Gastrocnemius medialis (tissue), 4 donors: ENCODE results near the gene ACSL6. TPM values are rescaled to one million over a fixed set of nuclear protein-coding genes. Genes with fewer than 3 reads are reported as not detected.

ENCODE experiments used
- ATAC-seq, 2 donors: fragments of 150-250 bp; one replicate each; pipeline ENCODE4 v1.9.1; 2016
- DNase-seq, 2 donors: peaks; one replicate each; pipeline ENCODE4 v3.0.0-alpha.2; 2019
- H3K27ac ChIP-seq, 4 donors: fragments of 200-600 bp; sonication (generic); 1 replicate in 1 of 4; 2 replicates in 3 of 4; pipeline ENCODE4 v1.5.1; 2016 to 2018; ENCODE audit warnings: mild to moderate bottlenecking in 2 of 4, moderate library complexity in 1 of 4
- H3K27me3 ChIP-seq, 3 donors: fragments of 200-600 bp; sonication (generic) in 2 of 3; 1 replicate in 1 of 3; 2 replicates in 2 of 3; pipeline versions ENCODE4 v1.5.1 to v1.6.0; 2016 to 2019; ENCODE audit warnings: mild to moderate bottlenecking in 1 of 3, moderate library complexity in 1 of 3
- H3K36me3 ChIP-seq, 2 donors: fragments of 200-600 bp; sonication (generic) in 1 of 2; one replicate each; pipeline ENCODE4 v1.5.1; 2017 to 2018
- H3K4me1 ChIP-seq, 2 donors: fragments of 200-600 bp; sonication (generic) in 1 of 2; one replicate each; pipeline ENCODE4 v1.5.1; 2016 to 2017; ENCODE audit warnings: mild to moderate bottlenecking in 2 of 2
- H3K4me3 ChIP-seq, 4 donors: fragments of 200-600 bp; sonication (generic) in 3 of 4; 1 replicate in 1 of 4; 2 replicates in 3 of 4; pipeline ENCODE4 v1.5.1; 2016 to 2019; ENCODE audit warnings: mild to moderate bottlenecking in 2 of 4
- H3K9me3 ChIP-seq, 3 donors: fragments of 200-600 bp; sonication (generic) in 2 of 3; 1 replicate in 1 of 3; 2 replicates in 2 of 3; pipeline ENCODE4 v1.5.1; 2016 to 2019
- CTCF ChIP-seq, 5 experiments: fragments of 450-650 bp in 3 of 5; fragments of 200-600 bp in 2 of 5; sonication (generic) in 2 of 5; IDR thresholded peaks in 4 of 5; conservative IDR thresholded peaks in 1 of 5; 1 replicate in 4 of 5; 2 replicates in 1 of 5; pipeline ENCODE4 v1.5.1; 2016 to 2019; ENCODE audit warnings: antibody characterized with exemption in 5 of 5, mild to moderate bottlenecking in 3 of 5, moderate library complexity in 3 of 5
- POLR2A ChIP-seq, 2 donors: fragments of 450-650 bp; IDR thresholded peaks; one replicate each; pipeline ENCODE4 v1.6.1; 2017; ENCODE audit warnings: antibody characterized with exemption in 2 of 2, mild to moderate bottlenecking in 2 of 2, moderate library complexity in 2 of 2
- in situ Hi-C, 4 donors: fragments of 200-750 bp; cut with MboI; loops; one replicate each; pipeline versions ENCODE4 v1.15.0 to v1.8.0; 2017; ENCODE audit warnings: low sequenced_read_pairs in 4 of 4
- intact Hi-C: fragments of 100-400 bp; cut with DNase I; formaldehyde crosslinking; loops from one replicate; pipeline ENCODE4 v1.15.1; 2023; ENCODE audit warnings: low total_unique reads
- total RNA-seq, 4 donors: library from RNA; depleted of rRNA; stranded (reverse); fragments of >200 nt; gene quantifications; one replicate each; pipeline versions ENCODE4 v1.1.0 to v1.2.3, GENCODE V29; 2016

The ACSL6 gene
- total RNA-seq, 4 donors from 2014 or later: 0.29 to 0.71 (median 0.36) TPM

DNA sequence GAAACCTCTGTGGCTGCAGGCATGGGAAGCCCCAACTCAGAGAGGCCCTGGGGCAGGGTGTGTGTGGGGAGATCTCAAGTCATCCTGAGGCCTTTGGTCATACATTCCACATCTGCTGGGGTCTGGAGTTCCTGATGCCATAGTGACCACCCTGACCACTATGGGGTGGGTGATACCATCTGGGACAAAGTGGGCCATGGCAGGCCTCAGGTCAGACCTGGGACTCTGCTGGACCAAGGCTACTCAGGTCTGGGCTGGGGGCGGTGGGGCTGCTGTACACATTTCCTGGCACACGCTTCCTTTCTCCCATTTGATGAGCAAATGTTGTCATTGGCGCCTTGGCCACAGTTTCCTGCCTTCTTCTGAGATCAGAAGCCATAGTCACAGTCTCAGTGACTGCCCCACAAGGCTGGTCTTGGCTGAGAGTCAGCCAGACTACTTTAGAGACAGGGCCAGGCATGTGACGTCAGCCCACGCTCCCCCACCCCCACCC, 15.1 kb upstream of the ACSL6 start:
- DNase-seq: no peak
- TF ChIP-seq CTCF (IDR thresholded peaks at IDR 0.05 in 4 of 5, conservative IDR thresholded peaks at IDR 0.05 in 1 of 5) (no peak), POLR2A (IDR thresholded peaks at IDR 0.05) (no peak)
- in situ Hi-C loops: no loop called here
- ATAC-seq: no peak
- Histone ChIP-seq H3K27me3 (no peaks in the 10 kb centered on the region), H3K4me3 (no peak overlapping the region), H3K9me3 (no peaks in the 10 kb centered on the region), H3K27ac (no peak overlapping the region), H3K36me3 (no peaks in the 10 kb centered on the region), H3K4me1 (no peaks in the 10 kb centered on the region)
- intact Hi-C loops: no loop called here

- Histone ChIP-seq H3K36me3 (no peaks in the 10 kb centered on the region), H3K27me3 (no peaks in the 10 kb centered on the region), H3K9me3 (no peaks in the 10 kb centered on the region), H3K4me1 (no peaks in the 10 kb centered on the region), H3K27ac (no peak overlapping the region), H3K4me3 (no peak overlapping the region)
- DNase-seq: no peak
- in situ Hi-C loops (no loop called here), intact Hi-C loops (no loop called here)
- ATAC-seq: no peak
- no peak for TF ChIP-seq CTCF (IDR thresholded peaks at IDR 0.05 in 4 of 5, conservative IDR thresholded peaks at IDR 0.05 in 1 of 5)
- no peak for TF ChIP-seq POLR2A (IDR thresholded peaks at IDR 0.05)
Observed at GRCh38 chr5:132025403-132025971, 14.0 kb upstream of the ACSL6 start.

GRCh38 chr5:132024789-132025402, 13.4 kb upstream of the ACSL6 start:
- no peaks in the 10 kb centered on the region for H3K27me3 ChIP-seq
- DNase-seq (no peak), ATAC-seq (no peak)
- in situ Hi-C loops (no loop called here), intact Hi-C loops (no loop called here)
- no peaks in the 10 kb centered on the region for H3K36me3 ChIP-seq
- no peak overlapping the region for H3K27ac ChIP-seq
- H3K4me1 ChIP-seq: no peaks in the 10 kb centered on the region
- H3K4me3 ChIP-seq: no peak overlapping the region
- TF ChIP-seq POLR2A (IDR thresholded peaks at IDR 0.05): no peak
- no peak for TF ChIP-seq CTCF (IDR thresholded peaks at IDR 0.05 in 4 of 5, conservative IDR thresholded peaks at IDR 0.05 in 1 of 5)
- no peaks in the 10 kb centered on the region for H3K9me3 ChIP-seq

DNA sequence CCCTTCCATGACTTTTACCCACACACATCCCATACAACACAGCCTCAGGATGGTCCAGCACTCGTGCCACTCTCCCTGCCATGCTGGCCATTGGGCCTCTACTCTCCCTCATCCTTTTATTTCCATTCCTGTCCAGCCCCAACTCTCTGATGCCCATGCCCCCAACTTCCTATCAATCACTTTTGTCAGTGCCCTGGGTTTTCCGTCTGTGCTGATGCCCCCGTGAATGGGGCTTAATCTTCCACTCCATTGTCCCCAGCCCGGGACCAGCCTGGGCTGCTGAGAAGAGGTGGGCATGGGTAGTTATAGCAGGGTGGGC, 12.6 kb upstream of the ACSL6 start:
- intact Hi-C loops: no loop called here
- in situ Hi-C loops: no loop called here
- DNase-seq (no peak), ATAC-seq (no peak)
- no peaks in the 10 kb centered on the region for H3K36me3 ChIP-seq
- H3K27me3 ChIP-seq: no peaks in the 10 kb centered on the region
- no peaks in the 10 kb centered on the region for H3K4me1 ChIP-seq
- H3K27ac ChIP-seq: no peak overlapping the region
- no peak for TF ChIP-seq CTCF (IDR thresholded peaks at IDR 0.05 in 4 of 5, conservative IDR thresholded peaks at IDR 0.05 in 1 of 5)
- TF ChIP-seq POLR2A (IDR thresholded peaks at IDR 0.05): no peak
- no peaks in the 10 kb centered on the region for H3K9me3 ChIP-seq
- no peak overlapping the region for H3K4me3 ChIP-seq
